LNCaP clone FGC (cell line): ENCODE data around the gene MRPL41.

ENCODE experiments used
- DNase-seq: peaks from one replicate; pipeline ENCODE4 v3.0.0-alpha.2; 2011; ENCODE audit warnings: low read depth
- H3K4me3 ChIP-seq: 2 replicates; pipeline ENCODE4 v1.5.1; 2011; ENCODE audit warnings: mild to moderate bottlenecking, low read depth, low read length, control low read depth
- TF ChIP-seq, protein P1 (sequence below): IDR thresholded peaks from 2 replicates; pipeline ENCODE4 v1.5.1; 2012; ENCODE audit warnings: mild to moderate bottlenecking; ENCODE audit not compliant: control insufficient read depth, insufficient read depth; ENCODE audit errors: extremely low read depth

Gene MRPL41

DNA sequence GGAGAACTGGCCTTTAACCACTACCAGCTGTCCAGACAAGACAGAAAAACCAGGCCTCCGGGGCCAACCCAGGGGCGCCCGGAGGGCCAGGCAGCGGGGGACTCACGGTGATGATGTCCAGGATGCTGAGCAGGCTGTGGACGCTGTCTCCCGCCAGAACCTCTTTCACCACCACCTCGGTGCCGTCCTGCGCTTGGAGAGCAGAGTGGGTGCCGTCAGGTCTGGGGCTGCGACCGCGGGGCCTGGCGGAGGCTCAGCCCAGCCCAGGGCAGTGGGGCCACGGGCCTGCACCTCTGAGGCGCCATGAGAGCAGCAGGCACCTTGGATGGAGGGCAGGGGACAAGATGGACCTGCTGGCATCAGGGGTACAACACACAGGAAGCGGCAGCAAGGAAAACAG lies 11.1 kb upstream of the MRPL41 start:
- H3K4me3 ChIP-seq: no peak overlapping the region
- no peak for DNase-seq

DNA sequence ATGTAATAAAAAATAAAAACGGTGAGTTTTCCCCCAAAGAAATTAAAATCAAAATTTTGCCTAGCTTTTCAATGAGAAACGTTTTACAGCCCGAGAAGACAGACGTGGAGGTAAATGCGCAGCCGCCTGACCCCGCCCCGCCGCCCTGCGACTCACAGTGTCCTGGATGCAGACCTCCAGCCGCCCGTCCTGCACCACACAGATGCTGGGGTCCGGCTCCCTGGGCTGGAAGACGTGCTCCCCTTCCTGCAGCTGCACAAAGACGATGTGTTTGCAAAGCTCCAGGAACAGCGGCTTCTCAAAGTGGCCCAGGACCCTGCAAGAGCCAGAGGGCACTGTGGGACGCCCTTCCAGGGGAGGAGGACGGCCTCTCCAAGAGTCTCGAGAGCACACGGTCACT lies 9.2 kb upstream of the MRPL41 start:
- no peak for DNase-seq
- TF ChIP-seq, protein P1, sequence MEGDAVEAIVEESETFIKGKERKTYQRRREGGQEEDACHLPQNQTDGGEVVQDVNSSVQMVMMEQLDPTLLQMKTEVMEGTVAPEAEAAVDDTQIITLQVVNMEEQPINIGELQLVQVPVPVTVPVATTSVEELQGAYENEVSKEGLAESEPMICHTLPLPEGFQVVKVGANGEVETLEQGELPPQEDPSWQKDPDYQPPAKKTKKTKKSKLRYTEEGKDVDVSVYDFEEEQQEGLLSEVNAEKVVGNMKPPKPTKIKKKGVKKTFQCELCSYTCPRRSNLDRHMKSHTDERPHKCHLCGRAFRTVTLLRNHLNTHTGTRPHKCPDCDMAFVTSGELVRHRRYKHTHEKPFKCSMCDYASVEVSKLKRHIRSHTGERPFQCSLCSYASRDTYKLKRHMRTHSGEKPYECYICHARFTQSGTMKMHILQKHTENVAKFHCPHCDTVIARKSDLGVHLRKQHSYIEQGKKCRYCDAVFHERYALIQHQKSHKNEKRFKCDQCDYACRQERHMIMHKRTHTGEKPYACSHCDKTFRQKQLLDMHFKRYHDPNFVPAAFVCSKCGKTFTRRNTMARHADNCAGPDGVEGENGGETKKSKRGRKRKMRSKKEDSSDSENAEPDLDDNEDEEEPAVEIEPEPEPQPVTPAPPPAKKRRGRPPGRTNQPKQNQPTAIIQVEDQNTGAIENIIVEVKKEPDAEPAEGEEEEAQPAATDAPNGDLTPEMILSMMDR: no peak
- no peak overlapping the region for H3K4me3 ChIP-seq

More for the DNA sequence above, 11.1 kb upstream of the MRPL41 start:
- TF ChIP-seq, protein P1: no peak

DNA sequence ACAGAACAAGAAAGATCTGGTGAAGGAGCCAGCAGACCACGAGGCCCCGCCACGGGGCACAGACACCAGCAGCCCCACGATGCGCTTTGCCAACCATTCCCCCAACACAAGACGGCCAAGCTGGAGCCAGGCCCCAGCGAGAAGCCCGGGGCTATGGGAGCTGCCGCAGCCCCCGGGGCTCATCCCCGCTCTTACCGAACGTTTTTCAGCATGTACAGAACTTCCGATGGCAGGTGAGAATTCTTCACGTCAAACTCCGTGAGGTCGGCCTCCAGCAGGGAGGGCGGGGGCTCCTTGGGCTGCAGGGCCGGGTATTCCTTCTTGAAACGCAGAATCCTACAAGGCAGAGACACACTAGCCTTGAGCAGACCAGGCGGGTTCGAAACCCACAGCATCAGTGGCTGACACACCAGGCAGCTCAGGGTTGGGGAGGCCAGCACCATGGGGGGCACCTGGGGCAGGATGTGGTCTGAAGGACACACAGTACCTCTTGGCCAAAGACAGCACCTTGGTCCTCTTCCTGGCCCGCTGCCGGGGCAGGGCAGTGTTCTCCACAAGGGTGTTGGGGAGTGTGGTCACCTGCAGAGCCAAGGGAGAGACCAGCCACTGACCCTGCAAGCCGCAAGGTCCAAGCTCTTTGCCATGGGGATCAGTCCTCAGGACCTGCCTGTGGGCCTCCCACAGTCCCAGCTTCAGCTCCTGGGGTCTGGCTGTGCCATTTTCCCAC lies 8.3 kb upstream of the MRPL41 start:
- no peak overlapping the region for H3K4me3 ChIP-seq
- TF ChIP-seq, protein P1: no peak
- no peak for DNase-seq

DNA sequence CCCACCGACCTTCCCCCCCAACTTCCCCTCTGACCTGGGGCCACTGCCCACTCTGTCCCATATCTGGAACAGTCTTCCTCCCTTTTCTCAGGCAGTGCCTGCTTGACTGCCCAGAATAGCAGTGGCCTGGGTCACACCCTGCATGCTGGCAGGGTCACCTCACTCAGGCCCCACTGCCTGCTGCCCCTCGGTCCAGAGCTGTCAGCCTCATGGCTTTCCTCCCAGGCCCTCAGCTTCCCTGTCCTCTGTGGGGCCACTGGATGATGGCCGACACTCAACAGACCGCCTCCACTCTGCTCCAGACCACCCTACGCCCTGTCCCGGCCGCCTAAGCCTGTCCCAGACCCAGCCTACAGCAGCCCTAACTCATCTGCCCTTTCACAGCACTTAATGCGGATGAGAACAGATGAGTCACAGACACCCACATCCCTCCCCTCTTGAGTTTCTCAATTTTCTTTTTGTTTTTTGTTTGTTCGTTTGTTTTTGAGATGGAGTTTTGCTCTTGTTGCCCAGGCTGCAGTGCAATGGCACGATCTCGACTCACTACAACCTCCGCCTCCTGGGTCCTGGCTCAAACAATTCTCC lies 7.4 kb upstream of the MRPL41 start:
- no peak for DNase-seq
- H3K4me3 ChIP-seq: no peak overlapping the region
- TF ChIP-seq, protein P1: no peak

DNA sequence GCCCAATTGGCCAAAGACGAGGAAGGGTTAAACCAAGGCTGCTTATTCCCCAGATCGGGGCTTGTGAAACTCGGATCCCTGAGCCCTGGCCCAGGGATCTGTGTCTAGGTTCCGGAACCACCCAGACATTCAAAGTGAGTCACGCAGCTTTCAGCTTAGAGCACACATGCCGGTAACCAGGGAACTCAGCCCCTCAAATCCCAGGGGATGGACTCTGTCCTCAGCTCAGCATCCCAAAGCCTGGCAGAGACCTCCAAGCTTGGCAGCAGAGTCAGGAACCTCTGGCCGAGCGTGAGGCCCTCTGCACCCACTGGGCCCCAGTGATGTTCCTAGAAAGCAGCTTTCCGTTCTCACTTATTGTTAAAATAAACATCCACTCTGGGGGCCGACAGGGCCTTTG lies 6.6 kb upstream of the MRPL41 start:
- TF ChIP-seq, protein P1: no peak
- no peak for DNase-seq

DNA sequence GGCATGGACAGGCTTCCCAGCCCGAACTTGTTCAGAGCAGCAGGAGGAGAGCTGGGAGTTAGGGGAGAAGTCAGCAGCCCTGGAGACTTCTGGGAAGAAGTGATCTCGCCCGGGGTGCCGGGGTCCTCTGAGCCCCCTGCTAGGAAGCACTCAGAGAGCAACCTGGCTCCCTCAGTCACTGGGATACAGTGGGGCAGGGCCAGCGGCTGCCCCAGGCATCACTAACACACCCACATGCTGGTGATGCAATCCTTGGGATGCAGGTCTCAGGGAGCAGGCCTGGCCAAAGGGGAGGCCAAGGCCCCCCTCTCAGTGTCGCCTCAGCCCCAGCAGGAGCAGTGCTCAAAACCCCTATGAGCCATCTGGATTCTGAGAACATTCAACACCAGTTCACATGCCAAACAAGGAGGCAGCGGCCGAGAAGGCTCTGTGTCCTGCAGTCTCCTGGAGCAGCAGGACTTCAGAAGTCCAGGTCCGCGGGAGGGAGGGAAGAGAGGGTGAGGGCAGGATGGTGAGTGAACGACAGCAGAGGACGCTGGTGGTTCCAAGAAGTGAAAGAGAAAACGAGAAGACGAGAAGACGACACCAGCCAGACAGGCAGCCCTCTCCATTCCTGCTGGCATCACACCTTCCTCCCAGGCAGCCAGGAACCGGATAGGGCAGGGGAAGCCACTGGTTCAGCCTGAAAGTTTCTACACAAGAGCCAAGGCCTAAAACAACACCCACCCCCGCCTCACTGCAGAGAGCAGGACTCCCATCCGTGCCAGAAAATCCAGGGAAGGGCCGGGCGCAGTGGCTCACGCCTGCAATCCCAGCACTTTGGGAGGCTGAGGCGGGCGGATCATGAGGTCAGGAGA lies 3.8 kb upstream of the MRPL41 start:
- no peak overlapping the region for H3K4me3 ChIP-seq
- TF ChIP-seq, protein P1: no peak

More for the DNA sequence above, 6.6 kb upstream of the MRPL41 start:
- H3K4me3 ChIP-seq: no peak overlapping the region

More for the DNA sequence above, 3.8 kb upstream of the MRPL41 start:
- no peak for DNase-seq
